GM18507 (cell line): ENCODE measurements around the gene DENND4C.
"Not testable (repeated sequence)": the region's sequence is repeated elsewhere in the genome, so short reads cannot be mapped to it uniquely, and the experiment has no call there.

Experiments
- DNase-seq: peaks from one replicate; pipeline ENCODE4 v3.0.0; 2011; ENCODE audit warnings: low read depth; ENCODE audit not compliant: insufficient read length; ENCODE audit errors: extremely low spot score
- FAIRE-seq: peaks from 2 replicates; lab custom pipeline; 2011; peaks lifted over from hg19 to GRCh38; lab: Jason Lieb, UNC

DENND4C gene

GRCh38 chr9:19397845-19398244 lies 167.4 kb downstream of the DENND4C start:
- DNase-seq (no peak), FAIRE-seq (no peak)

GRCh38 chr9:19403231-19403630 lies 172.7 kb downstream of the DENND4C start:
- FAIRE-seq, DNase-seq: not testable (repeated sequence)

GRCh38 chr9:19404283-19405075 lies 174.0 kb downstream of the DENND4C start:
- FAIRE-seq (no peak), DNase-seq (no peak)

GRCh38 chr9:19405771-19406170 lies 175.3 kb downstream of the DENND4C start:
- FAIRE-seq: no peak
- no peak for DNase-seq

GRCh38 chr9:19408316-19408692 lies 177.8 kb downstream of the DENND4C start:
- FAIRE-seq: peak; percentile 9

GRCh38 chr9:19408693-19409400 lies 178.4 kb downstream of the DENND4C start, which contains the start of gene ACER2:
ACER2 (plus strand) TSS chr9:19409009; CDS start chr9:19409085, 76 bp downstream.
- peak; percentile 93 for DNase-seq
- peak; percentile 96 for FAIRE-seq

More at GRCh38 chr9:19408316-19408692, 177.8 kb downstream of the DENND4C start:
- no peak for DNase-seq

- DNase-seq (no peak), FAIRE-seq (no peak)
These were observed 179.1 kb downstream of the DENND4C start for GRCh38 chr9:19409401-19410194.

- DNase-seq: no peak
- FAIRE-seq: no peak
These were observed 179.7 kb downstream of the DENND4C start for GRCh38 chr9:19410195-19410503.

GRCh38 chr9:19410594-19410993 lies 180.1 kb downstream of the DENND4C start:
- FAIRE-seq (no peak), DNase-seq (no peak)

- no peak for DNase-seq
These were observed 180.8 kb downstream of the DENND4C start for GRCh38 chr9:19411316-19411715.

GRCh38 chr9:19413456-19413855 lies 183.0 kb downstream of the DENND4C start:
- DNase-seq, FAIRE-seq: not testable (repeated sequence)

More at GRCh38 chr9:19411316-19411715, 180.8 kb downstream of the DENND4C start:
- FAIRE-seq: no peak

GRCh38 chr9:19416143-19416542 lies 185.7 kb downstream of the DENND4C start:
- FAIRE-seq: no peak
- DNase-seq: no peak

GRCh38 chr9:19420877-19421276 lies 190.4 kb downstream of the DENND4C start:
- no peak for FAIRE-seq
- no peak for DNase-seq
